Activated CD4-positive, alpha-beta T cell treated with anti-CD3 and anti-CD28 coated beads for 24 hours (primary cell): ENCODE data around the gene PTPRJ.

Experiments used
- DNase-seq, 2 donors: peaks; one replicate each; pipeline ENCODE4 v3.0.0-alpha.2; 2020; ENCODE audit warnings: low read depth in 2 of 2

PTPRJ gene

DNA sequence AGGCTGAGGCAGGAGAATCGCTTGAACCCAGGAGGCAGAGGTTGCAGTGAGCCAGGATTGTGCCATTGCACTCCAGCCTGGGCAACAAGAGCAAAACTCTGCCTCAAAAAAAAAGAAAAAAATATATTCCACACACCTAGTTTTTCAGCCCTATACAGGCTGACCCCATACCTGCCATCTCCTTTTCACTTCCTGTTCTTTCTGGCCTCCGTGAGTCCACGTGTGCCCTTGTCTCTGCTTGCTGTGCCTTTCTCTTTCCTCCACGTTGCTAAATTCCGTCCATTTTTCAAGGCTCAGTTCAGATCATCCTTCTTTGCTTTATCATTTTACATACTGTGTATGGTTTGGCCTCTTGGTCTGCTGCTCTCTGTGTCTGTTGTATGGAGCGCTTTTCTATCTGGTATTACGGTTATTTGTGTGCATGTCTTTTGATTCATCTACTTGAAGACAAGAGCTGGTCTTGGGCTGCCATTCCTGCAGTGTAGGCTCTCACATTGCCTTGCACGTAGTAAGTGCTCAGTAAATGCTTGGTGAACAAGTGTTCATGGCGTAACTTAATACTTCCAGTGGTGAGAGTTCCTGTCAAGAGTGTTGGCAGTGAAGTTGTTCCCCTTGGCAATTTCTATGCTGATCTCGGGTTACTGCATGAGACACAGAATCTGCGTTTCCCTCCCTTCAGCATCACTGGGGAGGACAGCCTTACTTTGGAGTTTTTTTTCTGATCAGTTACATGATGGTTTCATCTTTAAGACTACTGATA lies 57.5 kb downstream of the PTPRJ start:
- no peak for DNase-seq

- no peak for DNase-seq
Observed at GRCh38 chr11:48040830-48041444, 60.6 kb downstream of the PTPRJ start.

DNA sequence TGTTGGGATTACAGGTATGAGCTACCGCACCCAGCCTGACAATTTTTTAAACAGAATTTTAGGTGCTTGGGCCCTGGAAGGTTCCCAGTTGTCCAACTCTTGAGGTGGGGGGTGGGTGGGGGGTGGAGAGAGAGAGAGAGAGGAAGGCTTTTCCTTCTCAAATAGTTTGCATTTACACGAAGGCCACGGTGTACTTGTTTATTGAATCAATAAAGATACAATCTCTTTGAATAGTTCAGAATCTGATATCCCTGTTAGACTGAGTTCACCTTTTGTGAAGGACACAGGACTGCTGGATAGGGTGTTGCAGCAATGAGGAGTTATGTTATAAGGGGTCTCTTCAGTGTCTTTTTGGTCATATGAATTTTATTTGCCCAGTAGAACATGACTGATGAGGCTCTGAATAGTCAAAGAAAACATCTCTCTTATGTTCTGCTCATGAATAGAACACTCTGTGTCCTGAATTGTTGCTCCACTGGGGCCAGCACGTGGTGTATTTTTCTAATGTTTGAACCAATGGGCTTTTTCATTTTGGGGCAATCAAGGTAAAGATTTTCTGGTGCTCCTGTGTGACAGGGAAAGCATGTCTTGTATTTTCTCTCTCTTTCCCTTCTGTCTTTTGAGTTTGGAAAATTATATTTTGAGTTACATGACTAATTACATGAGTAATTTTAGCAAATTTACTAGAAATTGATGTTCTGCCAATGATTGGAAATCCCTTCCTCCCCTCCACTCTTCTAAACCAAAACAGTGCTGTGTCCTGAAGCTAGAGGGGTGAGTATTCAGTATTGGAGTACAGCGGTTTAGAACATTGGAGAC lies 61.7 kb downstream of the PTPRJ start:
- DNase-seq, result no peak

GRCh38 chr11:48043111-48043990 lies 63.0 kb downstream of the PTPRJ start:
- DNase-seq, result no peak

DNA sequence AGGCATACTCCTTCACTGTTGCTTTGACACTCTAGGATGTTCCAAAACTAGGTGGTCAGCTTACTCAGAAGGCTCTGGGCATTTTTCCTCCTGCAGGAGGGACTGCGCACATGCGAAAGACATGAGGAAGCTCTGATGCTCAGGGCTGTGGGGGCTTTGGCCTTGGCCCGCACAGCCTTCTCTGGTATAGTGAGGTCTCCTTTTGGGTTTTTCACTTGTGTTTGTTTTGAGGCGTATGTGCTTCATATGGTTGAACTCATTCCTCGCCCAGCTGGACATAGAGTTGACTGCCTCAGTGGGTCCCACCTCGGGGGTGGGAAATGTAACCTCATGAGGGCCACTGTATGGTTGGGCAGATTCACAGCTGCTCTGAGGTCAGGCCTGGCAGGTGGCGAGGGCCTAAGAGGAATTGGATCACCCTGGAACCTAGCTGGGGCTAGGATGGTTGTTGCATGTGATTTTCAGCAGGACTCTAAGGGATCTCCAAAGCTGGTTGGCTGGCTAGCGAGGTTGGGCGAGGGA lies 63.7 kb downstream of the PTPRJ start:
- no peak for DNase-seq

GRCh38 chr11:48044577-48044976 lies 64.2 kb downstream of the PTPRJ start:
- no peak for DNase-seq

- DNase-seq, result no peak
Observed at GRCh38 chr11:48045536-48045935, 65.2 kb downstream of the PTPRJ start.

DNA sequence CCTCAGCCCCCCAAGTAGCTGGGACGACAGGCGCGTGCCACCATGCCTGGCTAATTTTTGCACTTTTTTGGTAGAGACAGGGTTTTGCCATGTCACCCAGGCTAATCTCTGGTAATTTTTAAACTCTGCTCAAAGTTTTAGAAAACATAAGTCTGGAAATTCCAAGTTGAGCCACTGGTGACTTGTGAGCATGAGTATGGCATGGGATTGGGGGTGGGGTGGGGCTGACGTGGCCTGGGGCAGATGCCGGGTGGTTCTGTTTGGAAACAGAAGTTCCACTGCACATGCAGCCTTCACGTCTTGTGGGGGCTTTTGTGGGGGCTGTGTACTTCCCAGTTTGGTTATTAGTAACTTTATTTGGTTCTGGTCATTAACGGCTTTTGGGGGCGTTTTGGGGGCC lies 67.3 kb downstream of the PTPRJ start:
- DNase-seq, result no peak

- no peak for DNase-seq
Observed at GRCh38 chr11:48049036-48049435, 68.7 kb downstream of the PTPRJ start.

GRCh38 chr11:48050304-48050703 lies 69.9 kb downstream of the PTPRJ start:
- DNase-seq, result no peak

DNA sequence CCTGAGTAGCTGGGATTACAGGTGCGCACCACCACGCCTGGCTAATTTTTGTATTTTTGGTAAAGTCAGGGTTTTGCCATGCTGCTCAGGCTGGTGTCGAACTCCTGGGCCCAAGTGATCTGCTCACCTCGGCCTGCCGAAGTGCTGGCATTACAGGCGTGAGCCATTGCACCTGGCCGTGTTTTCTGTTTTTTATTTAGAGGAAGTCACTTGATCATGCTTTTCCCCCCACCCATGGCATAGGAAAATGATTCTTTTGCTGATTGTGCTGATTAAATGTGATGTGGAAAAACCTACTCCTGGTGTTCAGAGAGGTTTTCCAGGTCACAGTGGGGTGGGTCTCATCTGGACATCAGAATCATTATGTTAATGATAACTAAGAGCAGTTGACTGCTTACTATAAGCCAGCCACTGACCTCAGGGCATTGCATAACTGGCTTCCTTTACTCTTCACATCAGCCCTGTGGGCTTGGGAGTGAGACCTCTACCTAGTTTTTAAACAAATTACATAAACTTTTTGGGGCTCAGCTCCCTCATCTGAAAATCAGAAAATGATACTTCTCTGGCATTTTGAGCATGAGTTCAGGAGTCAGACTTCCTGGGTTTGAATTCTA lies 71.0 kb downstream of the PTPRJ start:
- no peak for DNase-seq

DNA sequence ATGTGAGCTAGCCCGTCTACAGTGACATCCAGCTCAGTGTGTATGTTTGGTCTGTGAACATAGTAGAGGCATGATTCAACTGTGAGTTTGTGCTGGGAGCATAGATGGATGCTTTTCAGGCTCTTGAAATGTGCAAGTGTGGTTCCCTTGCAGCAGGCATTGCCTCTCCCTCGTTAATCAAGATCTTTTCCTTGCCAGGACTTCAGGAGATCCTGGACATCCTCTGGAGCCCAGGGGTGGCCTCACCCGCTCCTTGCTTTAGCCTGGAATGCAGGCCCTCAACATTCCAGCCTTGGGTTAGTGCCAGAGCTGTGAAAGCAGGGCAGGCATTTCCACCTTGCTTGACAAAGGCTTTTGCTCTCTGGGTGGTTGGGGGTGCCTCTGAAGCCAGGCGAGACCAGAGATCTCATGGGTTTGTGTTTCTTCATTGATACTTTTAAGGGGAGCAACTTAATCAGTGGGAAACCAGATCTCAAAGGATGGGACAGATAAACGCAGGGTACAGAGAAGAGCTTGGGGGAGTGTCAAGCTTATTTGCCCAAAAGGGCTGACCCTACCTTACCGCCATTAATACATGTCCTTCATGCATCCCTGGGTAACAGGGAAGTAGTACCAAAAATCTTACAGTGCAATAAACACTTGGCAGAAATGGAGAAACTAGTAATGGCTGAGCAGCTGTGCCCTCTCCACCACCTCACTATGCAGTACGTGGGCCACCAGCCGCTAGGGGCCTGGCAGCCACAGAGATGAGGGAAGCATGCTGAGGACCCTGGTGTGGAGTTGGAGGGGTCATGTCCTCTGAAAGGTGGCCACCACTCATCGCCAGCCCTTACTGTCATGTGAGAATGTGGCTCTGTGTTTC lies 72.1 kb downstream of the PTPRJ start:
- DNase-seq, result no peak

- DNase-seq, result no peak
Observed at GRCh38 chr11:48054994-48055291, 74.6 kb downstream of the PTPRJ start.

DNA sequence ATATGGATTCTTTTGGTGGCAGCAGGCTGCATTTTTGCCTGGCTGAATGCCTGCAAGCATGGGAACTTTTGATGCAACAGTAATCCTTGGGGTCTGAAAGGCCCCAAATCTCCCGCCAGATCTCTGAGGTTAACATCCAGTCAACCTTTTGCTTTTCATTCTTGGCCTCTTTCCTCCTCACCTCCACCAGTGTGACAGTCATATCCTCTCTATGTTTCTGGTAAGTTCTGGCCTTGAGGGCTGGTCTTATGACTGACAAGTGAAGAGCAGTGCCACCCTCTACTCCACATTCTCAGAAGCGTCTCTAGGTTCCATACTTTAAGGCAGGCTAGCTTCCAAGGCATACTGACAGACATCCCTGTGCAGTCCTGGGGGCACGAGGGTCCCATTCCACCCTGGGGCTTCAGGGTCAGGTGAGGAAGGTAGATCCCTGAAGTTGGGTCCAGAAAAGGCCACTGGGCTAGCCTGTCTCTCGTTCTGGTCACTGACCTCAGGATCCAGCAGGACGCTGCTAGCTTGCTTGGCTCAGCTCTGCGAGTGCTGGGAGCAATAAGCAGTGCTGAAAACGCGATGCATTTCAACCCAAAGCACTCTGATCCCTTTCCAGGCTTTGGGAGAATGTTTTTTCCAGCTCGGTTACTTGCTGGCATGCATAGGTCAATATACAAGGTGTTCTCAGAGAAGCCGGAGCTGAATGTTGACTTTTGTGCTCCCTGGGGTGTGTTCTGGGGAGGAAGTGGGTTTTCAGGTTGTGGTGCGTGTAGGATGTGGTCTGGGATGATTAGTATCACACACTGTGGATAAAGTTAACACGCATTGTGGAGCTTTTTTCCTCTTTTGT lies 75.2 kb downstream of the PTPRJ start:
- DNase-seq, result peak; percentile 15 to 45

- DNase-seq, result no peak
Observed at GRCh38 chr11:48056325-48057183, 76.2 kb downstream of the PTPRJ start.

- DNase-seq, result no peak
Observed at GRCh38 chr11:48058064-48058463, 77.7 kb downstream of the PTPRJ start.

DNA sequence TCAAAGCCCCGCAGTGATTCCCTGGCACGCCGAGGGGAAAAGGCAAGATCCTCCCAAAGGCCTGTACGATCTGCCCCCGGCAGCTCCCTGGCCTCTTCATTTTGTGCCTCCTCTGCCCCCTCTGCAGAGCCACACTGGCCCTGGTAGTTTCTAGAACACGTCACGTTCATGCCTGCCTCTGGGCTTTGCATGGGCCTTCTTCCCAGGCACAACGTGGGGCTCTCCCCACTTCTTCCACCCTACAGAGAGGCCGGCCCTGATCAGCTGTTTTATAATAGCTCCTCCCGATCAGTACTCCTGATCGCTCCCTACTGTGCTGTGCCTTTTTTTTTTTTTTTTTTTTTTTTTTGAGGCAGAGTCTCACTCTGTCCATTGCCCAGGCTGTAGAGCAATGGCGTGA lies 78.4 kb downstream of the PTPRJ start:
- no peak for DNase-seq

DNA sequence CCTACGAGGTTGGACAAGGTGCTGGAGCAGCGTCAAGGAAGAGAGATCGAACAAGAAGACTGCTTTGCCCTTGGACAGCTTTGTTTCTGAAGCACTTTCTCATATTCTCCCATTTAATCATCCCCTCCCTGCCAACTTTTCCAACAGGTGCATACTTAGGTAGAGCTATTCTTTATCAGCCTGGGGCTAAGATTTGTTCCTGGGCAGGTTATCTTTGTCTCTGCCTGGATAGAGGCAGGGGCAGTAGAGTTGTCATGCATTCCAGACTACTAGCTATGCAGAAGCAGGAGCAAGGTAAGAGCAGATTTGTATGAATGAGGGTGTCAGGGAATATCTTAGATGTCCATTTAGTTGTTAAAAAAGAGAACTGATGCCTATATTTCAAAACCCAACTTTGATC lies 82.3 kb downstream of the PTPRJ start:
- DNase-seq, result no peak
